HL-60/S4 treated with phorbol 12-myristate 13-acetate at 8.2 ng/mL for 4 days and 3 days (cell line): ENCODE data around the gene MRPS18A.
"Not testable (repeated sequence)": the region's sequence is repeated elsewhere in the genome, so short reads cannot be mapped to it uniquely, and the experiment has no call there.

ENCODE experiments used
- in situ Hi-C: fragments of 300-500 bp; cut with MboI; formaldehyde crosslinking; loops from 2 replicates; pipeline ENCODE4 v1.15.0; 2022; ENCODE audit warnings: low sequenced_read_pairs

The MRPS18A gene

DNA sequence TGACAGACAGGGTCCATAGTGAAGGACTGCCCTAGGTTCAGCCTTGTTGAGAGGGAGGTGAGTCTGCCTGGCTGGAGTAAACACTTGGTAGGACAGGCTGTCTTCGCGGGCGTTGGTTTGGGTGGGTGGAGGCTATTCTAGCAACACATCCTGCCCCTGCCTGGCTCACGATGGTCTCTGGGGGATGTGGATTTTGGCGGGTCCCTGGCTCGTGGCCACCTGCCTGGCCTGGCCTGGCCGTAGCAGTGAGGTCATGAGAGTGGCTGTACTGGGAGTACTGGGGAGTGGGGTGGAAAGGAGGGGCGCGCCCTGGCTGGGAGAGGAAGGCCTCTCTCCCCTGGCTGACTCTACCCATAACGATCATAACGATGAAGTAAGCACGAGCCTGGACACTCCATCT lies 30.2 kb upstream of the MRPS18A start:
- in situ Hi-C loops: no loop called here

DNA sequence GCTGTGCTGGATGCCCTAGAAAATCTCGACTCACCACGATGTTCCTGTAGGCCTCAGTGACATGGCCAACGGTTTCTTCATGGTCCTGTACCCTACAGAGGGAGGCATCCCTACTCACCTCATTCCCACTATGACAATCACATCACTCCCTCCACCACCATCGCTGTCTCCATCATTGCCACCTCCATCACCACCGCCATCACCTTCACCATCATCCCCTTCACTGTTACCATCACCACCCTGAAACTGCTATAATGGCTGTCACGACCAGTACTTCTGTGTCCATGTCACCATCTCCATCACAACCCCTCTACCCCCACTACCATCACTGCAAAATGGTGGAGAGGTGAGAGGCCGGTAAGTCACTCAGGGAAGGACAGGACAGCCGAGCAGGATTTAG lies 29.8 kb upstream of the MRPS18A start:
- in situ Hi-C loops: no loop called here

DNA sequence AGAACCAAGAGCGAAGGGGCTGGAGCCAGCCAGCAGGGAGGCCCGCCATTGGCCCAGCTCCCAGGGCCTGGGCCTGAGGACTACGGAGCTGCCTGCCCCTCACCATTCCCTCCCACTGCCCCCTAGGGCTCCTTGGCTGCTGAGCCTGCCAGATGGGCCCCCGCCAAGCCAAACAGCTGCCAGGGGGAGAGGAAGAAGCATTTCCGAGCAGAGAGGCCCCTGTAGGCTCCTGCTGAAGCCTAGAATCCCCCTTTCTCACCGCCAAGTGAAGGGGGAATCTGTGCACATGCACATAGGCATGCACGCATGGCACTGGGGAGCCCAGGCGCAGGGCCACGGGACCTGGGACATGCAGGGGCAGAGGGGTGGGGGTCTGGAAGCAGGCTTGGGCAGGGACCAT lies 28.5 kb upstream of the MRPS18A start:
- in situ Hi-C loops: no loop called here

DNA sequence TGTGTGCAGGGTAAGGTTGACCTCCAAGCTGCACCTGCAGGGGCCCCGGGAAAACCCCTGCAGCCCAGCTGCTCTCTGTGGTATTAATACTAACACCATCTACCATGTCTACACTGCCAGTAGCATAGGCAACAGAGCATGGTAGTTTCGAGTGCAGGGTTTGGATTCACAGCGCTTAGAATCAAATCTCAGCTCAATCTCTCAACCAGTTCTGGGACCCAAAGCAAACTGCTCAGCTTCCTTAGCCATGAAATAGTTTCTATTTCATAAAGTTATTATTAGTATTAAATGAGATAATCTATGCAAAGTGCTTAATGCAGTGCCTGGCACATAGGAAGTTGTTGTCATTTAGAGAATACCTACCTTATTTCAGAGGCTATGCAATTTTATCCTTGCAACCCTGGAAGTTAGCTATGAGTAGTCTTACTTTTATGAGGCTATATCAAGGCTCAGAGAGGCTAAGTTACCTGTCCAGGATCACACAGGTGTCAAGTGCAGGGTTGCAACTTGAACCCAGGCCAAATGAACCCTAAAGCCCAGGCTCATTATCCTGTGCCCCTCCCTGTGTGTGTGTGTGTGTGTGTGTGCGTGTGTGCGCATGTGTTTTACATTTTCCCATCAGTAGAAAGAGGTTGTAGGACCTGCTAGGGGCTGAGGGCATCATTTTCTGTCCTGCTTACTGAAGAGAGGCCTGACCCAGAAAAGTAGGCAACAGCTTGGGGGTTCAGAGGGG lies 27.6 kb upstream of the MRPS18A start:
- in situ Hi-C loops: no loop called here

DNA sequence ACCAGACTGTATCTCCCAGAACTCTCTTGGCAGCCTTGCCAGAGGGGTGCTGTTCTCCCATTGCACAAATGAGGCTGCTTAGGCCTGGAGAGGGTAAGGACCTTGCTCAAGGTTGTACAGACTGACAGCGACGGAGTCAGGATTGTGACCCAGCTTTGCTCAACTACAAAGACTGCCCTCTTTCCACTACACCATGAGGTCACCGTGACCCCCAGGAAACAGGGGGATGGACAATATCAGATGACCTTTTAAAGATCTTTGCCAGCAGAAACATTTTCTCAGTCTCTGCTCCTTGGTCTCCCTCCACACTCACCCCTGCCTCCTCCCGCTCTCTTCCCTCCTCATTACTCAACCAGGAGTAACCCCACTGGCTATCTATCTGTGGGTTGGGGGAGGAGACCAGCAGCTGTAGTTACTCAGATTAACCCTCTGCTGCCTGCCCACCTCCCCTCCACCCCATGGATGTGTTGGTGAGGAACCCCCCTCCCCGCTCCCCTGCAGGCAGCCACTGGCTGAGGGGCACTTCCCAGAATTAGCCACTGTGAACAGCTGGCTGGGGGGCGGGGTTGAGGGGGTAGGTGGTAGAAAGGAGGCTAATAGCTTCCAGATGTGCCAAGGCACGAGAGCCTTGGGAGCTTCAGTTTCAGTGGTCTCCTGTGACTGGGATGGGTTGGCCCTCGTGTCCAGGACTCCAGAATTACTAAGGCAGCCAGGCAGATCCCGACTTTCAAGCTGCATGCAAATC lies 26.9 kb upstream of the MRPS18A start:
- in situ Hi-C loops: no loop called here

DNA sequence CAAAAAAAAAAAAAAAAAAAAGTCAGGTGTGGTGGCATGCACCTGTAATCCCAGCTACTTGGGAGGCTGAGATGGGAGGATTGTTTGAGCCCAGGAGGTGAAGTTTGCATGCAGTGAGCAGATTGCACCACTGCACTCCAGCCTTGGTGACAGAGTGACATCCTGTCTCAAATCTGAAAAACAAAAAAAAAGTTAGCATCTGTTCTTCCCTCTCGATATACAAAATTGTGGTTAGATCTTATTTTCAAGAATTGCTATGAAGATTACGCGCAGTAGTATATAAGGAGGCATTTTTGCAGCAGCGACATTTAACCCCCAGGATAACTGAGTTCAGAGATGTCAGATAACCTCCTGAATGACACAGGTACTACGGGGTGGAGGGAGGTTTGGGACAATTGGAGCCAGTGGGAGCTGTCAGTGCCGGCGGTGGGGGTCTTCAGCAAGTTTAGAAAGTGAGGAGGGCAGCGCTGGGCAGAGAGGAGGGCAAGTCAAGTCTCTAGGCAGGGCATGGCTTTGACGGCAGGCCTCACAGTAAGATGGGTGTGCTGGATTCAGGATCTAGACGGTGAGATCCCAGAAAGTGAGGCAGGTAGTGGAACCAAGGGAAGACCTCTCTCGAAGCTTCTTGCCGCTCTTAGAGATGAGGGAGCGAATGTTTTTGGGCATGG lies 26.2 kb upstream of the MRPS18A start:
- in situ Hi-C loops: no loop called here

DNA sequence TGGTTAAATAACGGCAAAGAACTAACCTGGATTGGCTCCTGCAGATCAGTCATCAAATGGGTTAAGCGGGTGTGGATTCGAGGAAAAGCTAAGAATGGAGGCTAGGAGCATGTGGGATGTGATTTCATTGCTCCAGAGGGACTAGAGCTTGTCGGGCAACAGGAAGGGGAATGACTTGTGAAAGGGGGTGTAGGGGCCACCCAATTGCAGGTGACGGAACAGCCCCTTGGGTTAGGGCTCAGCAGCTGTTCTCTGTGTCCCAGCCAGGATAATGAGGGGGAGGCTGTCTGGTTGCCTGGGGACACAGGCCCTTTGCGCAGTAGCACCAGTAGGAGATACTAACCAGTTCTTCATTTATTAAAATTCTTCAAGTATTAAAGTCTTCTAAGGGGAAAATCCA lies 25.0 kb upstream of the MRPS18A start:
- in situ Hi-C loops: no loop called here

DNA sequence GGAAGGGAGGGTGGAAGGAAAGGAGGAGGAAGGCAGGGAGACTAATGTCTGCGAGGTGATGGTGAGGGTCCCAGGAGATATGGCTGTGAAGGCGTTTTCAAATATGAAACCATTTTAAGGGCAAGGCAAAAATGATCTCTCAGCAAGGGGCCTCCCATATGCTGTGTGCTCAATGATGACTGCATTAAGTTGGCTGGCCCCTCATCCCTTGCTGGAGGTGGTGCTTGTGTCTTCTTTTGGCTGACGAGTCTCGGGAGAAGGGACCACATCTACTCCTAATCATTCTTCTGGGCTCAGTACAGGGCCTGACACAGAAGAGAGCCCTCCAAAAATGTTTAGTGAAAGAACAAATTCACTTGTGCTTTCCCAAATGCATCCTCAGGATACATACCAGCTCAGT lies 23.0 kb upstream of the MRPS18A start:
- in situ Hi-C loops: no loop called here

DNA sequence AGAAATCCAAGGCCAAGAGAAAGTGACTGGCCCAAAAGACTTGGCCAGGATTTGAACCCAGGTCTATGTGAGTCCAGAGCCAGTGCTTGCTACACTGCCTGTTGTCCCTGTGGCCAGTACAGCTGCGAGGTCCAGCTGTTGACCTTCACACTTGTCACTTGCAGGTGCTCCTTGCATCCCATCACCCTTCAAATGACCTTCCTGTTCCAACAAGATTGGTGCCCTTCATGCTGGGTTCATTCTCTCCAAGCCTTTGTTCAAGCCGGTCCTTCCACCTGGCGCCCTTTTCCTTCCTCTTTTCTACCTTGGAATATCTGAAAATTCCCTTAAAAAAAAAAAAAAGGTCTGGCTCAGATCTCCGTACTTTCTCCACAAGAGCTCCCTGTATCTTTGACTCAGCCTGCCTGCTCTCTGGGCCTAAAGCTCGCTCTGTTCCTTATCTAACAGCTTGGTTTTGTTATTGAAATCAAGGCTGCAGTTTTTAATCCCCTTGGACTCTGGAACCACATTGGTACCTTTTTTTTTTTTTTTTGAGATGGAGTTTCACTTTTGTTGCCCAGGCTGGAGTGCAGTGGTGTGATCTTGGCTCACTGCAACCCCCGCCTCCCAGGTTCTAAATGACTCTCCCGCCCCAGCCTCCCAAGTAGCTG lies 22.2 kb upstream of the MRPS18A start:
- in situ Hi-C loops: no loop called here

DNA sequence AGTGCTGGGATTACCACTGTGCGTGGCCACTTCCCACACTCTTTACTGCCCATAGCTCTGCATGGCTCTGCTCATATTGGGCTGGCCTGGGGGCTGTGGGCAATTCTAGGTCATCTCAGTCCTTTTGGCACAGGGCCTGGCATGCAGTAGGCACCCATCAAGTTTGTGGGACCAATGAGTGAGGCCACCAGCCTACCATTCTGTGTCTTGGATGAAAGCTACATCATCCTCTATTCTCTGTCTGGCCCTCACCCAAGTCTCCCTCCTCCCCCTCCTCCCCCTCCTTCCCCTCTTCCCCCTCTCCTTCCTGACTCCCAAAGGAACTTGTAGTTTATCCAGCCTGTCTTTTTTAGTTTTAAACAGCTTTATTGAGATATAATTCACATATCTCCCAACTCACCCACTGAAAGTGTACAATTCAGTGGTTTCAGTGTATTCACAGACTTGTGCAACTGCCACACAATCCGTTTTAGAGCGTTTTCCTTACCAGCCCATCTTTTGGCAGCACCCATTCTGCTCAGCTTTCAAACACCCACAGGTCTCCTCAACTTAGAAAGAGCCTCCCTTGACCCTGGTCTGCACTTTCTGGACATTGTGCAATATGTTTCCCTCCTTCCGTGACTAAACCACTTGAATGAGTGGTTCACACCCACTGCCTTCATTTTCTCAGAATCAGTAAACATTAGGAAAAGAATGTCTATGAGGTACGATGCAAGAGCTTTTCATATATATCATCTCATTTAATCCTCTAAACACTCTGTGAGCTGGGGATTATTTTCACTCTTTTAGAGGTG lies 21.5 kb upstream of the MRPS18A start:
- in situ Hi-C loops: no loop called here

DNA sequence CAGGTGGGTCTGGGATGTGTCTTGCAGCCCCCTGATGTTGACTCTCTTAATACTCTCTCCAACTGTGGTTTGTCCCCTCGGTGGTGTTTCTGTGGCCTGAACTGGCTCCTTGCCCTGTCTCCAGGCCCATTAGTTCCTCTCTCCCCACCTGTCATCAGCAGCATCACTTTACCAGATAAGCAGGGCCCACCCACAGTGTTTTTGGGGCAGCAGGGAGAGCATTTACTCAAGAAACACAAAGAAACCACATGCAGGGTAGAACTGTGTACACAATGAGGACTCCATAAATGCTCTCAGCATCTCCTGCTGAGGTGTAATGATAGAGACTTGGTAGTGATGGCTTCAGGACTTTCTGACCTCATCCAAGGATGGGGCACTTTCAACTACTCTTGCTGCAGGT lies 20.2 kb upstream of the MRPS18A start:
- in situ Hi-C loops: no loop called here

DNA sequence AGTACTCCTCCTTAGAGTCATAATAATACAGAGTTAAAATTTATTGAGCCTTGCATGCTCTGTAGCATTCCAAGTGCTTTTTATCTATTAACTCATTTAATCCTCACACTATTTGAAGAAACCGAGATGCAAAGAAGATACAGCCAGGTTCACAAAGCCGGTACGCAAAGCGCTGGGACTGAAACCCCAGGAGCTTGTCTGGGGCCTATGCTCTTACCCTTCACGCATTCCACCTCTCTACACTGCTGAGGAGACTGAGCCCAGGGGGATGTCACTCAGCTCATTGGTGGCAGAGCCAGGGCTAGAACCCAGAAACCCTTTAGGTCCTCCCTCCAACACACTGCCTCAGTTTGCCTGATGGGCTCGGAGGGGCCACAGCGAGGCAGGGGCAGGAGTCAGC lies 19.7 kb upstream of the MRPS18A start:
- in situ Hi-C loops: no loop called here

DNA sequence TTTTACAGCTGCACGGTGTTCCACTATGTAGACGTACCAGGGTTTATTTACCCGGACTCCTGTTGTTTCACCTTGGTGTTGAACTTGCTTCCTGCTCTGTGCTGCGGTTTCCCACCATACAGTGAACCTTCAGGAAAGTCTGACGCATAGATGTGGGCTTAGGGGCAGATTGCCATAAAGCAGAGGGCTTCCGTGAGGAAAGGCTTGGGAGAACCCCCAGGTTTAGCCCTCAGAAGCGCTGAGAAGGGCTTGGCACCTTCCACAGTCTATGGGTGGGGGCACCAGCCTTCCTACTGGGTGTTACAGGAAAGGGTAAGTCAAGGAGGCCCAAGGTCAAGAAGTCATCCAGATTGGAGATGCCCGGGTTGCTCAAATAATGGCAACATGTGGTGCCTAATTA lies 19.2 kb upstream of the MRPS18A start:
- in situ Hi-C loops: no loop called here

DNA sequence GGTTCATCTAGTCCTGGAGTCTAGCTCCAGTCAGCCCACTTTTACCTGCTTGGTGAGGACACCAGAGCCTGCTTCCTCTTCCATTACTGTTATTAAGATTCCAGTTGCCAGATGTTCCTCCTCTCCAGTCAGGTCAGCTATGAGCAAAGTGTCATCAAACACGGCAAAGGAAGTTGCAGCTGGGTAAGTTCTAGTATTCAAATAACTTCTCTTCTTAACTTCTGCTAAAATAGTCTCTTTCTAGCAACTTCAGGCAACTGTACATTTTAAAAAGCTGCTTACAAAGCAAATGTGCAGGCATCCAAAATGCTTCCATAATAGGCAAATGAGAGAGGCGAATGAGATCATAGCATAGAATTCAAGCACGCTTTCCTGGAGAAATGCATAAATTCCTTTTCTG lies 18.4 kb upstream of the MRPS18A start:
- in situ Hi-C loops: no loop called here

DNA sequence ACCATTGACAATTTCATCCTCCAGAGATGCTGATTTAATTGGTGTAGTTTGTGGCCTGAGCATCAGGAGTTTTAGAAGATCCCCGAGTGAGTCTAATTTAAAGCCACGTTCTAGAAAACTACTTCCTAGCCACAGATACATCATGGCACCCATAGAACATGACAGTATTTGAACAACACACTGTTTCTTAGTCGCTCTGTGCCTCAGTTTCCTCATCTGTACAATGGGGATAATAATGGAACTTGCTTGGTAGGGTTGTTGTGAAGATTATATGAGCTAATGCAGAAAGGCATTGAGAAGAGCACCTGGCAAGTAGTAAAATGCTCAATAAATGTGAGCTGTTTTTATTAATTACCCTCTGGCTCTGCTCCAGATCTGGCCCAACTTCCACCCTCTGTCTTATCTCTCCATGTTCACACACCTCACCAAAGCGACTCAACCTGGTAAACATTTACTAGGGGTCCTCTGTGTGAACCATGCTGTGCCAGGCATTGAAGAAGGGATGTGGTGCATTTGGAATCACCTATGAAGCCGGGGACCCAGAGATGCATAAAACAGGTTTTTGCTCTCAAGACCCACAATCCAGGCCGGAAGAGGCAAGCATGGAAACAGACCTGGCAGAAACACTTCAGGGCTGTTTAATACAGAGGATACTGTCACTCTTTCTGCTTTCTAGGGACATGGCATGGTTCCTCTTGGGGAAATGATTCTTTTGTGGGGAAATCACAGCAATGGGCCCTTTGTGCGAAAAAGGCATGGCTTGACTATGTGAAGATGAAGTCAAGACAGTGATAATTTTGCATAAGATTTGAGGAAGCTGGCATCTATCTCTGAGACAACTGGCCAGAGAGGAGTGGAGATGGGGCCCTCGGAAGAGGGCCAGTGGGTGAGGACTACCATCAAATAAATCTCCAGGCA lies 16.2 kb upstream of the MRPS18A start:
- in situ Hi-C loops: no loop called here

DNA sequence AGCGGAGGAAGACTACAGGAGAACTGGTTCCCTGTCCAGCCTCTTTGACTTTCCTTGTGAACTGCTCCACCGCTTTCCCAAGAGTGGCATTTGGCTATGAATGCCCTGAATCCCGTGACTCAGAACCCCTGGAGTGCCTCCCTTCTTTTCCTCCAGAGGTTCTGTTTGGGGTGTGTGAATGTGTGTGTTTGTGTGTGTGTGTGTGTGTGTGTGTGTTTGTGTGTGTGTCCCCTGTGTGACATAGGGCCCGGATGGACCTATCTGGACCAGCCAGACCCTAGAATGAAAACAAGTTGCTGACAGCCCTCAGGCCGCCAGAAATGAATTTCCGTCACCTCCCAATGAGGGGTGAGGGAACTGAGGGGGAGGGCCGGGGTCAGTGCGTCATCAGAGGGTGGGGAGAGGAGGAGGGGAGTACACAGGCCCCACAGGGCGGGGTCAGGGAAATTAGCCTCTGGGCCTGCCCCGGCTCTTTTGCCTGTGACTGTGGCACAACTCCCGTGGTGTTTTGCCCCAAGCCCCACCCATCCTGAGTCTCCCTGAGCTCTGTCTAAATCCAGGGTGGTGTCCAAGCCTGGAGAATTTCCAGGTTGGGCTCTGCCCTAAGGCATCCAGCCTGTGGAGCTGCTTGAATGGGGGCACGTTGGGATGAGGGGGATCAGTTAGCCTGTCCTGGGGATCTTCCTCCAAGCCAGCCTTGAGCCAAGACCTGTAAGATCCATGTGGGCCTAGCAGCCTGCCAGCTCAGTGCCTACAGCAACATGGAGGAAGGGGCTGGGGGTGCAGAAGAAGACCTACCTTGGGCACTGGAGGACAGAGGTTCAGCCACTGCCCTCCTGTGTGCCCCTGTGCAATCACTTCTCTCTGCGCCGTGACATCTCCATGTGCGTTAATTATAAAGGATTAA lies 15.2 kb upstream of the MRPS18A start:
- in situ Hi-C loops: no loop called here

DNA sequence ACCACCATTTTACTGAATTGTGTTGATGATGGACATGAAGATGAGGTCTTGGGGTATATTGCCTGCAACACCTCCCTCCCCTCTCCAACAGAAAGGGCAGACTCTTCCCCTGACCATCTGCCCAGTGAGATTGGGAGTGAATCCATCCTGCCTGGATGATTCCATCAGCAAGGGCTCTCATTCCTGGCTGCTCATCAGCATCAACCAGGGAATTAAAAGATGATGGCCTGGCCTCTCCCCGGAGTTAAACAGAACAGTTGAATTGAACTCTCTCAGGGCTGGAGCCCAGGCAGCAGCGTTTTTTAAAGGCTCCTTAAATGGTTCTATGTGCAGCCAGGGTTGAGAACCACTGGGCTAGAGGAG lies 14.6 kb upstream of the MRPS18A start:
- in situ Hi-C loops: no loop called here

DNA sequence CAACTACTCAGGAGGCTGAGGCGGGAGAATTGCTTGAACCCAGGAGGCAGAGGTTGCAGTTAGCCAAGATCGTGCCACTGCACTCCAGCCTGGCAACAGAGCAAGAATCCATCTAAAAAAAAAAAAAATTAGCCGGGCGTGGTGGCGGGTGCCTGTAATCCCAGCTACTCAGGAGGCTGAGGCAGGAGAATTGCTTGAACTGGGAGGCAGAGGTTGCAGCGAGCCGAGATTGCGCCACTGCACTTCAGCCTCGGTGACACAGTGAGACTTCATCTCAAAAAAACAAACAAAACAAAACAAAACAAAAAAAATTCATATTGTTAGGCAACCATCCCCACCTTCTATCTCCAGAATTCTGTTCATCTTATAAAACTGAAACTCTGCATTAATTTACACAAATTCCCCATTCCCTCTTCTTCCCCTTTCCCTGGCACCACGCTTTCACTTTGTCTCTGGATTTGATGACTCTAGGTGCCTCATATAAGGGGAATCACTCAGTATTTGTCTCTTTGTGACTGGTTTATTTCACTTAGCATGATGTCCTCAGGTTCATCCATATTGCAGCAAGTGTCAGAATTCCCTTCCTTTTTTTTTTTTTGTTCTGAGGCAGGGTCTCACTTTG lies 13.5 kb upstream of the MRPS18A start:
- in situ Hi-C loops: not testable (repeated sequence)
